Measurements from ENCODE around the gene DZIP1. TPM values are rescaled to one million over a fixed set of nuclear protein-coding genes. Genes with fewer than 3 reads are reported as not detected.

DZIP1 gene
- total and polyA plus RNA-seq, 2 of the 8 experiments (the other 6 are each of a cell fraction or from before 2014, with no cell fraction given) = 7.6 to 24.6 TPM

DNA sequence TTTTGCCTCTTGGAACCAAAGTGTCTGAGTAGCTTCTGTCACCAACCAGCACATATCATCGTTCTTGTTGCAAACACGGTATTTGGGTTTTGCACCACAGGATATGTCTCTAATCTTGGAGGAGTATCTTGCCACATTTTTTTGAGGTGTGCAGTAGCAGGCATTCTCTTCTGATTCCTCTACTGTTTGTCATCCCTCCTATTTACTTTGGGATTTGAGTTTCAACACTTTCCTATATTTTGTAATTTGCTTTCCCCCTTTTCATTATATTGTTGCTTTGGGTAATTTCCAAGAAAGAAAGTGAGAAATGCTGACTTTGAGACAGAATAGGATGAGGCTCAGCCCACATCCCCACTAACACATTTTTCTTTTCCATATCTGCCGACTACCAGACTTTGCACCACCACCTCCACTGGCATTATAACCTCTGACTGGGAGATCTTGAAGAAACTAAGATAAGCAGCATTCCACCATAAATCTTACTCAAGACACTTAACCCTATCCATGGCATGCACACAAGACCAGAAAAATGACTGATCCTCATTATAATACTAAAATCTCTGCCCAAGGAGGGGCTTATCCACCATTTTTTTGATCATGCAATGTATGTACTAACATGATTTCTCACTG lies 12.0 kb upstream of the DZIP1 start:
- Histone ChIP-seq H2BK5ac (ENCODE audit: low read depth, low read length) (no peak overlapping the region), H3K27me3 (replicated peaks in 1 of 4; ENCODE audit: control insufficient read depth in 3 of 4, extremely low read depth in 1 of 4, insufficient read depth in 3 of 4, low read length in 3 of 4) (no peaks in the 10 kb centered on the region), H2AK5ac (ENCODE audit: low read depth, low read length) (no peak overlapping the region), H3K23me2 (ENCODE audit: low read depth, low read length) (no peaks in the 10 kb centered on the region), H2BK15ac (ENCODE audit: low read length) (no peak overlapping the region), H2BK20ac (ENCODE audit: low read length) (no peak overlapping the region), H3K36me3 (ENCODE audit: control insufficient read depth in 2 of 4, insufficient read depth in 4 of 4, low read length in 3 of 4) (no peaks in the 10 kb centered on the region), H2AFZ (ENCODE audit: low read length) (no peak overlapping the region), H3K9ac (replicated peaks in 1 of 4; ENCODE audit: extremely low read depth in 1 of 4, low read depth in 3 of 4, low read length in 3 of 4) (no peak overlapping the region), H2BK120ac (replicated peaks; ENCODE audit: low read depth, low read length) (no peak overlapping the region), H4K20me1 (replicated peaks in 1 of 2; ENCODE audit: control insufficient read depth in 1 of 2, insufficient read depth in 2 of 2, low read length in 2 of 2) (no peaks in the 10 kb centered on the region), H3K4me1 (replicated peaks in 1 of 4; ENCODE audit: control insufficient read depth in 3 of 4, insufficient read depth in 4 of 4, low read length in 3 of 4) (0 out of 7 replicates have a peak, but pooled peaks cover 0 to 4% (median 0%) of the 10 kb centered on the region in 4 experiments), H3K79me1 (ENCODE audit: low read depth, low read length) (no peaks in the 10 kb centered on the region), H4K8ac (ENCODE audit: extremely low read depth, insufficient read depth, low read length) (no peak overlapping the region), H3K27ac (ENCODE audit: low read depth, low read length) (no peak overlapping the region), H4K91ac (replicated peaks; ENCODE audit: insufficient read length, low read length) (no peak overlapping the region), H3K4ac (replicated peaks; ENCODE audit: insufficient read length, low read depth, low read length) (no peak overlapping the region), H4K5ac (ENCODE audit: insufficient read length, low read depth, low read length) (no peak overlapping the region), H3K4me2 (ENCODE audit: insufficient read depth in 1 of 2, low read depth in 2 of 2, low read length in 2 of 2) (no peak overlapping the region), H3K18ac (ENCODE audit: extremely low read depth, low read length) (no peak overlapping the region), H3K23ac (ENCODE audit: insufficient read length) (no peak overlapping the region), H3K56ac (replicated peaks; ENCODE audit: insufficient read length, low read depth, low read length) (no peak overlapping the region), H2BK12ac (ENCODE audit: low read depth, low read length) (no peak overlapping the region), H3K79me2 (ENCODE audit: control insufficient read depth in 1 of 2, insufficient read depth in 2 of 2, low read length in 2 of 2) (no peaks in the 10 kb centered on the region), H3K4me3 (ENCODE audit: extremely low read depth in 1 of 4, insufficient read depth in 2 of 4, low read depth in 3 of 4, low read length in 4 of 4) (no peak overlapping the region), H3K9me3 (ENCODE audit: insufficient read depth in 2 of 2, low read depth in 1 of 2, low read length in 1 of 2) (no peaks in the 10 kb centered on the region), H3K14ac (ENCODE audit: insufficient read length) (no peak overlapping the region)
- DNase-seq (ENCODE audit: low read depth in 1 of 2, low spot score in 2 of 2) (no peak), FAIRE-seq (no peak)
- ChIA-PET CTCF (ENCODE audit: partially characterized antibody) (interaction anchor here (1.3 to 1.7 kb wide), 2 partner anchors 32 to 177 kb away, joined by 5 to 6 read pairs; no protein-coding TSS in a partner anchor), POLR2A (ENCODE audit: partially characterized antibody) (no interaction called here)
- TF ChIP-seq, protein P1, sequence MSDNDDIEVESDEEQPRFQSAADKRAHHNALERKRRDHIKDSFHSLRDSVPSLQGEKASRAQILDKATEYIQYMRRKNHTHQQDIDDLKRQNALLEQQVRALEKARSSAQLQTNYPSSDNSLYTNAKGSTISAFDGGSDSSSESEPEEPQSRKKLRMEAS (IDR thresholded peaks at IDR 0.05) = no peak
- TF ChIP-seq CREB1 (IDR thresholded peaks at IDR 0.05) (no peak), BCL11A (IDR thresholded peaks at IDR 0.05; ENCODE audit: low read depth in 2 of 2, low read length in 2 of 2) (no peak), SIRT6 (IDR thresholded peaks at IDR 0.05; ENCODE audit: low read length) (no peak), RAD21 (IDR thresholded peaks at IDR 0.05 in 1 of 2, conservative IDR thresholded peaks at IDR 0.05 in 1 of 2; ENCODE audit: low read depth in 2 of 2, low read length in 2 of 2) (no peak), MAFK (IDR thresholded peaks at IDR 0.05; ENCODE audit: low read depth, low read length) (no peak), NANOG (IDR thresholded peaks at IDR 0.05; ENCODE audit: insufficient read depth, low read depth, low read length, poor library complexity, severe bottlenecking) (no peak)
- 98% methylated on average over 3 of the region's 3 CpGs; no CpG with 5 or more reads in 1 of the 2 experiments for WGBS, 2 experiments (ENCODE audit: extremely low coverage in 1 of 2, insufficient coverage in 1 of 2, insufficient read length in 1 of 2, insufficient replicate concordance in 2 of 2, low coverage in 1 of 2, low lambda C conversion rate in 2 of 2, missing lambda C conversion rate in 1 of 2)

Data from H1 (cell line).